Sigmoid colon (tissue), 4 donors: Measurements from ENCODE around the gene MED26.

Experiments
- CTCF ChIP-seq, 4 experiments: fragments of 450-650 bp in 3 of 4; fragments of 200-600 bp in 1 of 4; IDR thresholded peaks; one replicate each; pipeline ENCODE4 v1.5.1; 2016 to 2019; ENCODE audit warnings: antibody characterized with exemption in 4 of 4, mild to moderate bottlenecking in 3 of 4, moderate library complexity in 2 of 4
- EP300 ChIP-seq, 4 donors: sonication (generic); formaldehyde crosslinking; IDR thresholded peaks; one replicate each; pipeline ENCODE4 v1.6.1; 2017; ENCODE audit warnings: antibody characterized with exemption in 4 of 4
- POLR2A ChIP-seq, 2 donors: fragments of 450-650 bp; IDR thresholded peaks; one replicate each; pipeline ENCODE4 v1.6.1; 2016; ENCODE audit warnings: antibody characterized with exemption in 2 of 2, mild to moderate bottlenecking in 2 of 2, moderate library complexity in 2 of 2
- POLR2AphosphoS5 ChIP-seq, 4 donors: sonication (generic); formaldehyde crosslinking; IDR thresholded peaks; one replicate each; pipeline ENCODE4 v1.6.1; 2017; ENCODE audit warnings: antibody characterized with exemption in 4 of 4

DNA sequence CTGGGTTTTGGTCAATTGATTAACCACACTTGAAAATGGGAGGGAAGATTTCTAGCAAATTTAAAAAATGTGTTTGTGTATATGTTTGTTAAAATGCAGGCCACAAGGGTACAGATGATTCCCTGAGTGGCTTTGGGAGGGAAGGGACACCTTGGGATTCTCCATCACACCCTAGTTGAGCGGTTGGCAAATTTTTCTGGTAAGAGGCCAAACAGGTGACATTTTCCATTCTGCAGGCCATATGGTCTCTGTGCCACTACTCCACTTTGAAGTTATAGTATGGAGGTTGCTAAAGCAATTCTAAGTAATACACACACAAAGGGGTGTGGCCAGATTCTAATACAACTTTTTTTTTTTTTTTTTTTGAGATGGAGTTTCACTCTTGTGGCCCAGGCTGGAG lies 12.9 kb upstream of the MED26 start:
- TF ChIP-seq CTCF (IDR thresholded peaks at IDR 0.05) (no peak), POLR2A (IDR thresholded peaks at IDR 0.05) (no peak), POLR2AphosphoS5 (IDR thresholded peaks at IDR 0.05) (no peak), EP300 (IDR thresholded peaks at IDR 0.05) (no peak)
